ENCODE results near the gene PSMB7.

Gene PSMB7

DNA sequence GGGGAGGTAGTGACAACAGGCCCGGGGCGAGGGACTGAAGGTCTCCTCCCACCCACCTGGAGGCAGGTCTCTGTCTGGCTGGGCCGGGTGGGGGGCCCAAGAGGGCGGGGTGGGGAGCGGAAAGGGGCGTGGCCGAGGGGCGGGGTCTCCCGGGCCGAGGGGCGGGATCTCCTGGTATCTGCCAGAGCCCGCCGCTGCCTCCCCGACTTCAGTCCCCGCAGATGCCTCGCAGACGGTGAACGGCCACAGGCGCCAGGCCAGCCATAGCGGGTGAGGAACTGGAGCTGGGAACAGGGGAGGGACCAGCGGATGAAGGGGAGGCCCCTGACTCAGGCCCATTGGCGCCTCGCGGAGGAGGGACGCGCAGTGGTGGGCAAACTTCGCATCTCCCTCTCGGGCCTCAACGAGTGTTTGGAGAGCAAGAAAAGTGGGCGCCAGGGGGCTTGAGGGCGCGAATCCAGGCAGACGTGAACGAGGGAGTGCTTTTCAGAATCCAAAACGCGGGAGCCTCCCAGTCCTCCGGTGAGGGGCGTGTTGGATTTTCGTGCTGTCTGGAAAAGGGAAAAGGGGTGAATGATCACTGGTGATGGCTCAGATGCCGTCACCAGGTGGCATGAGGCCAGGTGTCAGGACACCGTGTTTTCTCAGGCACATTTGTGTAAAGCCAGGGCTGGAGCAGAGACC is 35.1 kb upstream of the PSMB7 start, which contains the start of gene ADGRD2:
ADGRD2 (plus strand) TSS at position 211 of the 684 bp plus-strand sequence. CDS start 1,216 bp downstream, outside the sequence.
- no peak for ATAC-seq
- Mint-ChIP-seq H3K4me3 (peak within 1 kb of the TSS; percentile 31), H3K27me3 (peaks cover 76% of the 10 kb centered on the region), H3K9me3 (no peaks in the 10 kb centered on the region), H3K27ac (no peak within 1 kb of the TSS), H3K36me3 (no peaks in the 10 kb centered on the region), H3K4me1 (peaks cover 9% of the 10 kb centered on the region)

DNA sequence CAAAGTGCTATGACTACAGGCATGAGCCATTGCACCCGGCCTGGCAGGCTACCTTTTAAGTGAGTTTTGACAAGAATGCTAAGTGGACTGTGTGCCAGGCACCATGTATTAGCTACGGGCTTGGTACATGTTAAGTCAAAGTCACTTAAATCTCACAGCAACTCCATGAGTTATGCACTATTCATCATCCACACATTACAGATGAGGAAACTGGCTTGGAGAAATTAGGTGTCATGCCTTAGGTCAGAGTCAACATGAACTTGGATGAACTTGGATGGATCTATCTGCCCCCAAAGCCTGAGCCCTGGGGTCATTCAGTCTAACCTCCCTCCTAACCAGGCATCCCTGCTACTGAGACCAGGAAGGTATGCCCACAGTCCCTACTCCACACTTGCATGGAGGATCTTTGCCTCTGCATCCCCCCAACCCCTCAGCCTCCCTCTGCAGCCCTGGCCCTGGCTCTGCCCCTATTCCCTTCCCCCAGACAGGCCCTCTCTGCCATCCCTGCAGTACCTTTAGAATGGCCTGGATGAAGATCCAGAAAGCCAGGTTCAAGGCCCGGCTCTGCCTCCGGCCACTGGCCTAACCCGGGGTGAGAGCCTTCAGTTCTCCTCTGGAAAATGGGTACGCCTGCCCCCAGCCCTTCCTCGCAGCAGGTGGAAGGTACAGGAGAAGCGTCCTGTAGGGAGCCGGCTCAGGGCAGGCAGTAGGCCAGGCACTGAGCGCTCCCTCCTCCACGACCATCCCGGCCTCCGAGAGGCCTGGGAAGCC is 34.3 kb upstream of the PSMB7 start:
- Mint-ChIP-seq H3K9me3 (no peaks in the 10 kb centered on the region), H3K27ac (no peak overlapping the region), H3K36me3 (no peaks in the 10 kb centered on the region), H3K27me3 (peaks cover 80% of the 10 kb centered on the region), H3K4me1 (peaks cover 9% of the 10 kb centered on the region), H3K4me3 (no peak overlapping the region)
- ATAC-seq = no peak

DNA sequence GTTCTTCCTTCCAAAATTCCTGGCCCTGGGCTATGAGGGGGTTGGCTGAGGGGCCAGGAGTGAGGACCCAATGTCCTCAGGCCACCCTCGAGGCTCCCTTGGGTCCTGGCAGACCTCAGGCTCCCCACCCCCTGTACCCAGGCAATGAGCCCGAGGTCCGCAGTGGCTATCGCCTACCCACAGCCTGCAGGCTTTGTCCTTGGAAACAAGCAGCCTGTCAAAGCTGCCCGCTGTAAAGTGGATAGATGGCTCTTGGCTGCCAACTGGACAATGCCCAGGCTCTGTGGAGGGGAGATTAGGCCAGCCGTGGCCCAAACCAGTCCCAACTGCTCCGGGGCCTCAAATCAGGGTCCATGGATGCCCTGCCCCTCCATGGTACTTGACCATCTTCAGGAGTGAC is 32.8 kb upstream of the PSMB7 start:
- peaks cover 2% of the 10 kb centered on the region for H3K9me3 Mint-ChIP-seq
- no peak overlapping the region for H3K27ac Mint-ChIP-seq
- H3K36me3 Mint-ChIP-seq = no peaks in the 10 kb centered on the region
- H3K27me3 Mint-ChIP-seq = peaks cover 94% of the 10 kb centered on the region
- peaks cover 9% of the 10 kb centered on the region for H3K4me1 Mint-ChIP-seq
- no peak overlapping the region for H3K4me3 Mint-ChIP-seq
- ATAC-seq = no peak

DNA sequence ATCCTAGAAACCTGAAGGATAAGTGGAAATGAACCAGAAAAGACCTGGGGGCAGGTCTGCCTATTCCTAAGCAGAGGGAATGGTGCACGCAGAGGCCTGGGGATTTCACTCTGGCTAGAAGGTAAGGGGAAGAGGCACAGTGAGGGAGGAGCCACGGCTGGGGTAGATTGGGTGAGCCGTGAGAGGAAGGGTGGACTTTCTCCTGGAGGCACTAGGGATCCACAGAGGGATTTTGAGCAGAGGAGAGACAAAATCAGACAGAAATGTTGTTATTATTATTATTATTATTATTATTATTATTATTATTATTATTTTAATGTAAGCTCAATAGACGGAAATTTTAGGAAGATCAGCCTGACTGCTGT is 32.0 kb upstream of the PSMB7 start:
- H3K4me3 Mint-ChIP-seq = no peak overlapping the region
- H3K4me1 Mint-ChIP-seq = peaks cover 9% of the 10 kb centered on the region
- H3K27ac Mint-ChIP-seq = no peak overlapping the region
- peaks cover 2% of the 10 kb centered on the region for H3K9me3 Mint-ChIP-seq
- no peaks in the 10 kb centered on the region for H3K36me3 Mint-ChIP-seq
- no peak for ATAC-seq
- peaks cover 89% of the 10 kb centered on the region for H3K27me3 Mint-ChIP-seq

DNA sequence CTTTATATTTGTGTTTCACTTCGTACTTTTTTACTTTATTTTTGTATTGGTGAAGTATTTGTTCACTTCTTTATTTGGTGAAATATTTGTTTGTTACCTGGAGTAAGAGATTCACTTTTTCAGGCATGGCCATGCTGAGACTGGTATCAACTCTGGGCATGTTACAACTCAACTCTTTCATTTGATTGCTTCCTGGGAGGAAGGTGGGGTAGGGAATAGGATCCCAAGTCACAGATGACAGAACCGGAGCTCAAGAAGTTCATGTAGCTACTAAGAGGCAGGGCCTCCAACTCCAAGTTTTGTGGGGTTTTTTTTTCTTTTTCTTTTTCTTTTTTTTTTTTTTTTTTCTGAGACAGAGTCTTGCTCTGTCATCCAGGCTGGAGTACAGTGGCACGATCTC is 28.9 kb upstream of the PSMB7 start:
- no peak for ATAC-seq
- Mint-ChIP-seq H3K9me3 (peaks cover 5% of the 10 kb centered on the region), H3K36me3 (no peaks in the 10 kb centered on the region), H3K4me1 (no peaks in the 10 kb centered on the region), H3K4me3 (no peak overlapping the region), H3K27me3 (peaks cover 89% of the 10 kb centered on the region), H3K27ac (no peak overlapping the region)

DNA sequence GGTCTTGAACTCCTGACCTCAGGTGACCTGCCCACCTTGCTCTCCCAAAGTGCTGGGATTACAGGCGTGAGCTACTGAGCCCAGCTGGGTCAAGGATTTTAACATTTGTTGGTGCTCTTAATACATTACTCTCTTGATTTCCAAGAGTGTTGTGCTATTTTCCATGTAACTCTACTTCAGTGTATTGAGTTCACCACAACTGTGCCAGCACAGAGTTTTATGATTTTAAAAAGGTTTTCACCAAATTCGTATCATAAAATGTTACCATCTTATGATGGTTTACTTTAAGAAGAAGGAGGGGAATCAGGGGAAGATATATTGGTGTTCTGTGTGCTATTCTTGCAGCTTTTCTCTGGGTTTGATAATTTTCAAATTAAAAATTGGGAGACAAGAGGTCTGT is 28.4 kb upstream of the PSMB7 start:
- ATAC-seq = no peak
- Mint-ChIP-seq H3K27ac (no peak overlapping the region), H3K4me3 (no peak overlapping the region), H3K4me1 (no peaks in the 10 kb centered on the region), H3K27me3 (peaks cover 88% of the 10 kb centered on the region), H3K9me3 (peaks cover 5% of the 10 kb centered on the region), H3K36me3 (no peaks in the 10 kb centered on the region)

DNA sequence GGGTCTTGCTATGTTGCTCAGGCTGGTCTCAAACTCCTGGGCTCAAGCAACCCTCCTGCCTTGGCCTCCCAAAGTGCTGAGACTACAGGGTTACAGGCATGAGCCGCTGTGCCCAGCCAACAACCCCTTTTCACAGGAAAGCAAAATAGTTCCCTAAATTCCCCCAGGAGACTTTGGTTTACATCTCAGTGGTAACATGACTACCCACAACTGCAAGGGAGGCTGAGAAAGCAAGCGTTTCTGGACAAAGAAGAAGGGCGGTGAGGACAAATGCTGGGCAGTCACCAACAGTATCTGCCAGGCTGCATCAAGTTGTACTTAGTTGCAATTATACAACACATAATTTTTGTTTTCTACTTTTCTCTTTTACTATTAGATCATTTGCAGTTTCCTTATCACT is 27.6 kb upstream of the PSMB7 start:
- no peak overlapping the region for H3K4me3 Mint-ChIP-seq
- no peaks in the 10 kb centered on the region for H3K36me3 Mint-ChIP-seq
- H3K4me1 Mint-ChIP-seq = no peaks in the 10 kb centered on the region
- H3K9me3 Mint-ChIP-seq = peaks cover 5% of the 10 kb centered on the region
- H3K27me3 Mint-ChIP-seq = peaks cover 85% of the 10 kb centered on the region
- H3K27ac Mint-ChIP-seq = no peak overlapping the region
- no peak for ATAC-seq

DNA sequence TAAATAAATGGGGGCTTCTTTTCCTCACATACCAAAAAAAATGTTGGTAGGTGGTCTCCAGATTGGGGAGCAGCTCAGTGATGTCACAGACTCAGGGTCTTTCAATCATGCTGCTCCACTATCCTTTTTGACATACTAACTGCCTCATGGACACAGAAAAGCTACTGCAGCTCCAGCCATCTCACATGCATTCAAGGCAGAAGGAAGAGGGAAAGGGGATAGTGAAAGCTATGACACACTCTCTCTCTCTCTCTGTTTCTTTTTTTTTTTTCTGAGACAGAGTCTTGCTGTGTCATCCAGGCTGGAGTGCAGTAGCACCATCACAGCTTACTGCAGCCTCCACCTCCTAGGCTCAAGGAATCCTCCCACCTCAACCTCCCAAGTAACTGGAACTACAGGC is 27.1 kb upstream of the PSMB7 start:
- Mint-ChIP-seq H3K27ac (no peak overlapping the region), H3K4me3 (no peak overlapping the region), H3K27me3 (peaks cover 85% of the 10 kb centered on the region), H3K36me3 (no peaks in the 10 kb centered on the region), H3K9me3 (peaks cover 5% of the 10 kb centered on the region), H3K4me1 (no peaks in the 10 kb centered on the region)
- ATAC-seq = no peak

DNA sequence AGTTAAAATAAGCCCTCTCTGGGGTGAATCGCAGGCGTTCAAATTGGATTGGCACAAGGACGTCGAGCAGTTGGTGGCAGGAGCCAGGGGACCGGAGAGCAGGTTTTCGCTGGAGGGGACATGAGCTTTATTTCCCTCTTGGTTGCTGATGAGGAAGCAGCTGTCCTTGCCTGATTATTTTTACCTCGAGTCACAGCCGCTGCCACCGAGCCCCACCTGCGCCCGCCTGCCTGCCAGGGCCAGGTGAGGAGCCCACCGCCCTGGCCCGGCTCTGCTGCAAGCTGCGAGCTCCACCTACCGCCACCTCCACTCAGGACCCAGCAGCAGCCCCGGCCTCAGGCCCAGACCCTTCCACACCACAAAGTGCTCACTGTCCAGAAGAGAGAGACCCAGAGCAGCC is 26.0 kb upstream of the PSMB7 start:
- no peak overlapping the region for H3K4me3 Mint-ChIP-seq
- H3K27me3 Mint-ChIP-seq = peaks cover 75% of the 10 kb centered on the region
- no peaks in the 10 kb centered on the region for H3K4me1 Mint-ChIP-seq
- H3K36me3 Mint-ChIP-seq = no peaks in the 10 kb centered on the region
- no peak for ATAC-seq
- no peak overlapping the region for H3K27ac Mint-ChIP-seq
- peaks cover 5% of the 10 kb centered on the region for H3K9me3 Mint-ChIP-seq

DNA sequence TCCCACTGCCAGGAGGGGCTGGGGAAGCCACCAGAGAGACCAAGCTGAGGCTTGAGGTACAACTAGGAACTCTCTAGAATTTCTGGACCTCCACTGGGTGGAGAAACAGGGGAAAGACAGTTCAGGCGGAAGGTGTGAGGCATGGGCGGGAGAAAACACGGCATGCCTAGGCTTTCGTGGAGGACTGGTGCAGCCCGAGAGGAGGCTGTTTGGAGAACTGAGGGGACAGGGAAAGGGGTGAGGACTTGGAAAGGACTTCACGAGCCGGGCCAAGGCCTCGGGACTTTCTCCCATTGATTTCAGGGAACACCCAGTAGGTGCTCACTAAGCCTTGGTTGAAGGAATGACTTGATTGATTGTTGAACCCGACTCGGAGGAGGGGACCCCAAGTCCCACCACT is 25.5 kb upstream of the PSMB7 start:
- ATAC-seq = no peak
- Mint-ChIP-seq H3K4me3 (no peak overlapping the region), H3K9me3 (peaks cover 5% of the 10 kb centered on the region), H3K27ac (no peak overlapping the region), H3K4me1 (no peaks in the 10 kb centered on the region), H3K27me3 (peaks cover 70% of the 10 kb centered on the region), H3K36me3 (no peaks in the 10 kb centered on the region)

DNA sequence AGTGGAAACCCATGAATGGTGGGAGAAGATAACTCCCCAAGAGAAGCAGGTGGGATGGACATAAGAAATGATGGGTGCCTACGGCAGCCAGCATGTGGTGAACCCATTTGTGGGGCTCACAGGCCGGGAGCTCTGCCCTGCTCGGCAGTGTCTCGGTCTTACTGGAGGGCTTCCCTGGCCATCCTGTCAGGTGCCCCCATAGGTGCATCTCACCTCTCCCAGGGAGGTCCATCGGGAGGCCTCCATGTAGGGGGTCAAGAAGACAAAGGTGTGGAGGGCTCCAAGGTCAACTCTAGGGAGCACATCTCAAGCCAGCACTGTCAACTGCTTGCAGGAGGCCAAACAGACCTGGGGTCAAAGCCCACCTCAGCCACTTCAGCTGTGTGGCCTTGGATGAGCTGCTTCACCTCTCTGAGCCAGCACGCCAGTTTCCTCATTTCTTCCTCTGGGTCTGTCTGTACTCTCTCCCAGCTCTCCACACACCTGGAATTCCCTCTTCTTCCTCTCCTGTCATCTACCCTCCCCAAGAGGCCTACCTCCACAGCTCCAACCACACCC is 24.5 kb upstream of the PSMB7 start:
- peaks cover 62% of the 10 kb centered on the region for H3K27me3 Mint-ChIP-seq
- H3K4me3 Mint-ChIP-seq = no peak overlapping the region
- no peak overlapping the region for H3K27ac Mint-ChIP-seq
- no peaks in the 10 kb centered on the region for H3K4me1 Mint-ChIP-seq
- no peaks in the 10 kb centered on the region for H3K36me3 Mint-ChIP-seq
- ATAC-seq = peak; percentile 16
- peaks cover 5% of the 10 kb centered on the region for H3K9me3 Mint-ChIP-seq

DNA sequence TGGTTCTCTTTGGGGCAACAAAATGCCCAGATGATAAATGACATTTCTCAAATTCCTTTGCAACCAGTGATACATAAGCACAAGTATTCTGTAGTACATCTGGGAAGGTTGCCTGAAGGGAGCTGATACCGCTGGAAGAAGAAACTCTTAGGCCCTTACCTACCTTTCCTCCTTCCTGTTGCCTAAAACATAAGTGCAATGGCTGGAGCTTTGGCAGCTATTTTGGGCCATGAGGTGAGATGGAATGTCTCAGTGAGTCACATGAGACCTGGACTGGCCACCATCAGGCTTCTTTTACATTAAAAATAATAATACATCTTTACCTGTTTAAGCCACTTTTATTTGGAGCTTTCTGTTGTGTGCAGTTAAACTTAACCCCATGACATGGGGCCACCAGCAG is 23.8 kb upstream of the PSMB7 start:
- H3K9me3 Mint-ChIP-seq = peaks cover 5% of the 10 kb centered on the region
- no peak for ATAC-seq
- H3K36me3 Mint-ChIP-seq = no peaks in the 10 kb centered on the region
- H3K4me3 Mint-ChIP-seq = no peak overlapping the region
- peaks cover 59% of the 10 kb centered on the region for H3K27me3 Mint-ChIP-seq
- no peaks in the 10 kb centered on the region for H3K4me1 Mint-ChIP-seq
- H3K27ac Mint-ChIP-seq = no peak overlapping the region

DNA sequence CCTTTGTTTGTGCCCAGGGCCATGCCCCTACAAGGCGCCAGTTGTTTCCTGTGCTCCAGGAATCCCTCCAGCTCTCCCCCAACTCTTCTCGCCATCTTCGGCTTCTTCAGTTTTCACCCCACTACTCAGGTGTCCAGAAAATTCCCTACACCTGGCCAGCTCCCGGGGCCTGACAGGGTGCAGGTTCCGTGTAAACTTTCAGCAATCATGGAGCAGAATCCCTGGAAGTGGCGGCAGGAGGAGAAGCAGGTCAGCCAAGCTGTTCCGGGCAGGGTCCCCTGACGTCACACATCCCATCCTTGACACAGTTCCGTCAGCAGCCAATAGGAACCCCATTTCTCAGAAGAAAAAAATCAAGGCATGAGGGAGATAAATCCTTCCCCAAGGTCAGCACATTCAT is 22.8 kb upstream of the PSMB7 start:
- ATAC-seq = no peak
- no peak overlapping the region for H3K27ac Mint-ChIP-seq
- H3K9me3 Mint-ChIP-seq = peaks cover 2% of the 10 kb centered on the region
- H3K4me1 Mint-ChIP-seq = no peaks in the 10 kb centered on the region
- peaks cover 60% of the 10 kb centered on the region for H3K27me3 Mint-ChIP-seq
- no peak overlapping the region for H3K4me3 Mint-ChIP-seq
- no peaks in the 10 kb centered on the region for H3K36me3 Mint-ChIP-seq

DNA sequence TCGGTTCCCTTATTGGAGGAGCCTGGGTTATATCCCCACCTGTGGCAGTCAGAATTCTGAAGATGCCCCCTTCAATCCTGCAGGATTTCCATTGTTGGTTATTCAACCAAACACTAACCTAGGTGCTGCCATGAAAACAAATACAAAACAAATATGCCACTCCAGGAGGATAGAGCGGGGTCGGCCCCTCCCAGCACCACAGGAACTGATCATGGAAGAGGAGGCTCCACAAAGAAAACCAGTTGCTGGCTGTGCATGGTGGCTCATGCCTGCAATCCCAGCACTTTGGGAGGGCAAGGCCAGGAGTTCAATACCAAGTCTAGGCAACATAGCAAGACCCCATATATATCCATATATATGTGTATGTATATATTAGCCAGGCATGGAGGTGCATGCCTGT is 21.8 kb upstream of the PSMB7 start:
- Mint-ChIP-seq H3K27ac (no peak overlapping the region), H3K9me3 (peaks cover 2% of the 10 kb centered on the region), H3K36me3 (no peaks in the 10 kb centered on the region), H3K27me3 (peaks cover 61% of the 10 kb centered on the region), H3K4me3 (no peak overlapping the region), H3K4me1 (no peaks in the 10 kb centered on the region)
- no peak for ATAC-seq

DNA sequence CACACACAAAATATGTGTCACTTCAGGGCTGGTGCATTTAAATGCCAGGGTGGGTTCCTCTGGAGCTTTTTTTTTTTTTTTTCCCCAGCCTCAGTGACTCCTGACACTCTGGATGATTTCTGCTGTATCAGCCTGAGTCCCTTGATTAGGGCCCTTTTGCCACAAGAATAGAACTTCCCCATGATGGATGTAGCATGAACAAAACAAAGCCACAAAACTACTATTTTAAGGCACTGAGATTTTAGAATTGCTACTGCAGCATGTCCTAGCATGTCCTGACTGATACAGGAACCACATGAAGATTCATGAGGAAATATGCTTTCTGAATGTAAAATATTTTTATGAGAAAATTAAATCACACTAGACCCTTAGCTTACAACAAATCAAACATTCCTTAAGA is 21.1 kb upstream of the PSMB7 start:
- Mint-ChIP-seq H3K4me1 (no peaks in the 10 kb centered on the region), H3K27ac (no peak overlapping the region), H3K4me3 (no peak overlapping the region), H3K9me3 (peaks cover 2% of the 10 kb centered on the region), H3K36me3 (no peaks in the 10 kb centered on the region), H3K27me3 (peaks cover 54% of the 10 kb centered on the region)
- ATAC-seq = no peak

DNA sequence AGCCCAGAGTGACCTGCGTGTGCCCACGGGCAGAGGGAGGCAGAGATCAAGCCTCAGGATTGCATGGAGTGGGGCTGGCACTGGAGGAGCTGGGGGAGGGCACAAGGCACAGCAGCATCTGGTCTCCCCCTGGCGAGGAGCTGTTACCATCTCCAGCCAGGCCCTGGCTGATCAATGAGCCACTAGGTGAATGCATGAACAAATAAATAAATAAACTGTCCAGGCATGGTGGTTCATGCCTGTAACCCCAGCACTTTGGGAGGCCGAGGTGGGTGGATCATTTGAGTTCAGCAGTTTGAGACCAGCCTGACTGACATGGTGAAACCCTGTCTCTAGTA is 14.3 kb upstream of the PSMB7 start:
- H3K27ac Mint-ChIP-seq = no peak overlapping the region
- H3K27me3 Mint-ChIP-seq = peaks cover 26% of the 10 kb centered on the region
- no peak overlapping the region for H3K4me3 Mint-ChIP-seq
- H3K9me3 Mint-ChIP-seq = no peaks in the 10 kb centered on the region
- no peaks in the 10 kb centered on the region for H3K36me3 Mint-ChIP-seq
- no peaks in the 10 kb centered on the region for H3K4me1 Mint-ChIP-seq
- no peak for ATAC-seq

Measured in stimulated activated memory B cell treated with anti-CD40 and anti-IgM and Interleukin-4, amounts not matched to agents 10 μg/mL and 1 μg/mL and 100 μg/mL, for 72 hours (primary cell).